NCI-H1048 (cell line): ENCODE data around the gene DDX20.
"Not testable (repeated sequence)": the region's sequence is repeated elsewhere in the genome, so short reads cannot be mapped to it uniquely, and the experiment has no call there.

Source experiments
- DNase-seq: peaks from one replicate; lab custom pipeline; 2025; lab: John Stamatoyannopoulos, UW

DDX20 gene

DNA sequence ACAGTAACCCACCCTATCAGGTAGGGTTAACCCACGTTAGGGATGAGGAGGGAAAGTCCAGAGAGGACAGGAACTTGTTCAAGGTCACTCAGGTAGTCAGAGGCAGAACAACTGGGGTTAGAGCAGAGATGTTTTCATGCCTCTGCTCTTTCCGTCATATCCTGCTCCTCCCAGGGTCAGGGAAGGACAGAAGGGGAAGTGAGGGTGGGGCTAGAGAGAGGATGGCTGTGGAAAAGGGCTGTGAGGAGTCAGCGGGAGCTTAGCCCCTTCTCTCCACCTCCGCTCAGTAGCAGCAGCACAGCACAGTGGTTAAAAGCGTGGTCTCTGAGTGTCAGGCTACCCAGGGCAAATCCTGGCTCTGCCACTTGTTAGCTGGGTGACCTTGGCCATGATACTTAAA lies 36.5 kb downstream of the DDX20 start:
- no peak for DNase-seq

DNA sequence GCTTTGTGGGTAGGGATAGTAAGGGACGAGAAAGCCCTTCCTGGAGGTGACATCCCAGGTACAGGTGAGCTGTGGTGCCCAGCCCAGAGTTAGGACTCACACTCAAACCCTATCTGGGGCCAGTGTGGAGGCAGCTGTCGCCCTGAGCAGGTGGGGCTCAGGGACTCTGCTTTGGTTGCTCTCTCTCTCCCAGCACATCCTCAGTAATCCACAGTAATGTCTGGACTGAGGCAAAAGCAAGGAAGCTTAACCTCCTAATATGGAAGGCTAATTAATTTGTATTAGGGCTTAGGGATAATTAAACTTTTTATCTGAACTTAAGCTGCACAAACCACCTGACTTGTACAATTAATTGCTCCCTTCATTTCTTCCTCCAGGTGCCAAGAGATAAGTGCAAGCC lies 38.2 kb downstream of the DDX20 start:
- no peak for DNase-seq

DNA sequence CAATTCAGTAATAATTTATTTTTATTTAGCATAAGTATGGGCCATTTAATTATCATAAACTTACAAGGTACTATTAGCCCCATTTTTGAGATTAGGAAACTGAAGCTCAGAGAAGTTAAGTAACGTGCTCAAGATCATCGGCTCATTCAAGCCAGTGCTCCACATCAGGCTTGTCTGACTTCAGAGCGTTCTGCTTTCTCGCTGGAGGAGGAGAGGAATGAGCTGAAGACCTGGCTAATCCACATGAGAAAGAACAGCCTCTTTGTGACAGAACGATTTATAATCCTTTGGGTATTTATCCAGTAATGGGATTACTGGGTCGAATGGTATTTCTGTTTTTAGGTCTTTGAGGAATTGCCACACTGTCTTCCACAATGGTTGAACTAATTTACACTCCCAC lies 39.7 kb downstream of the DDX20 start:
- no peak for DNase-seq

DNA sequence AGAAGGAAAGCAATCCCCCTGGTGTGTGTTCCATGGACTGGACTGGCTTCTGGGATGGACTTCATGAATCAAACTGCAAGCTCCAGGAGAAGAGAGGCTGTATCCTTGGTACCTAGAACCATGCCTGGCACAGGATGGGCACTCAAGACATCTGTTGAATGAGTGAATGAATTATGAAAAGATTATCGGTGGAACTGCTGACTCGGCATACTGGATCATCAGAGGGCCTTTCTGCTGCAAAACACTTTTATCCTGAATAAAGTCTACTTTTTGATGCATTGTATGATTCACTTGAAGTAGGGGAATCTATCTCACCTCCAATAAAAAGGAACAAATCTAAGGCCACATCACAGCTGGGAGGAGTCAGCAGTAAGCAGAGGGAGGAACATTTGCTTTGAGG lies 42.9 kb downstream of the DDX20 start:
- no peak for DNase-seq

GRCh38 chr1:111799722-111800121 lies 44.0 kb downstream of the DDX20 start:
- DNase-seq: not testable (repeated sequence)

DNA sequence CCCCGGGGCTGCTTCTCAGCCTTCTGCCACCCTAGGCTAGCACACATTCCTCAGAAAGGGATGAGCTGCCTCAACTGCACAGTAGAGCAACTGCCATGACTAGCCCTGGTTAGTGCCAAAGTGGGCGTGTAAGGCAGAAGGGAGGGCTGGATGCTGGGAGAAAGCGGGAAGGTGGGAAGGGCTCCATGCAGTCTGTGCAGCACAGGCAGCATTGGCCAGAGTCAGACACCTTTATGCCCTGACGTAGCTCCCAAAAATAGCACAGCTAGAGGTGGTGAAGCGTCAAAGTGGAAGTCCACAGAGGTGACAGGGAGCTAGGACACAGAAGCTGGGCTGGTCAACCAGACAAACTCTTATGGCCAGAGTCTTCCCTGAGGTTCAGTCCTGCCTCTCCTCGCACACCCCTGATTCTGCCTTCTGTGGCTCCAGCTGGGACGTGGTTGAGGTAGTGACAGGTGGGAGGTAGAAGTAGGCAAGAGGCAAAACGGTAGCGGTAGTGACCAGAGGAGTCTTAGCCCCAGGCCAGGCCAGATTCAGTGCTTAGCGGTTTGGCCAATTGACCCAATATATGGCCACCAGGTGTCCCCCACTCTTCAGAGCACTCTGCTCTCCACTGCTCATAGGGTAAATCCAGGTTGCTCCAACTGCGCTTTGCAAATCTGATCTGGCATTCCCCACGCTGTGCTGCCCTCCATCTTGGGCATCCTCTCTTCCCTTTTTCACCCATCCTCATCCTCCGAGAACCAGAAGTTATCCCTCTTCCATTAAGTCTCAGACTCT lies 45.6 kb downstream of the DDX20 start:
- DNase-seq: no peak

DNA sequence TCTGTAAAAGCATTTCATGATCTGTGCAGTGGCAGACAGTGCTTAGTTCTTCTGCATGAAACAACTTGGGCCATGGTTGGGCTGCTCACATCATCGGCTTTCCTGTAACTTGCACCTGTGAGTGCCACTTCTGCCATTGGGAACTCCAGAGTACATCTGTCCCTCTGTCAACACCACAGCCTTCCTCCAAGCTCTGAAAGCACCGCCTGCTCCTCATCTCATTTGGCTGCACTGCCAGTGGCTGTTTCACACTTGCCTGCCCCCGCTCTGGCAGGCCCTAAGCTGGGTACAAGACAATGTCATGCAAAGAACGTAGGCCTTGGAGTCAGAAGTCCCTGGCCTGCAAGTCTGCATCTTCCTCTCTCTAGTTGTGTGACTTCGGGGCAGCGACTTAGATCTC lies 46.4 kb downstream of the DDX20 start:
- no peak for DNase-seq

DNA sequence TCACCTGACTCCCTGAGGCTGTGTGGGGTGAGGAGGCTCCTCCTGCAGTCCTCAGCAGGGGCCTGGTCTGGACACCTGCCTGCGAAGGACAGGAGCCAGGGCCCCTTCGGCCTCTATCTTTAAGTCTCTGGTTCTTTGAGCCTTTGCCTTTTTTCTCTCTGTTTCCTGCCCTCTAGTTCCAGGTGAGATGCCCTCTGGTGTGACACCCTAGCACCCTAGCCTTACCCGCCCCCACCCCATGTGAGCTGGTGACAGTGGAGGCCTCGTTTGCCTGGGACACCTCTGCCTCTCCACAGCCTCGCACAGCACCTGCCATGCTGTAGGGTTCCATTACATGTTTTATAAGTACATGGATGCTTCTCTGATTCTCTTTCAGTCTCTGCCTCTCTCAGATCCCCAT lies 47.3 kb downstream of the DDX20 start:
- no peak for DNase-seq

DNA sequence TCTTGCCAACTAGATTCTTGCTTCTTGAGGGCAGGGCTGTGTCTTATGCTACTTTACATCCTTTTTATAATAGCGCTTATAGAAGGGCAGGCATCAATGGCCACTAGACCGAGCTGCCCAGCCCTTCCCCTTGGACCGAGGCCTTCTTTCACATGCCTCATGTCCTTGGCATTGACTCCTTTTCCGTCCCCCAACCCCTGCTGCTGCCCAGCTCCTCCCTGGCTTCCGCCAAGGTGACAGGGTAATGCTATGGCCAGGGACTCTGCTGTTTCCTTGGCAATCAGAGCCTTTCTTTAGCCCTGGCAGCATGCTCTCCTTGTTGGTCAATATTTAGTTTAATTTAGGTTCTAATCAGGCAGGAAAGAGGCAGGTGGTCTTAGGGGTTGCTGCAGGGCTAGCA lies 48.2 kb downstream of the DDX20 start:
- no peak for DNase-seq

- no peak for DNase-seq
Measured at GRCh38 chr1:111804776-111805175, 49.1 kb downstream of the DDX20 start.

- DNase-seq: no peak
Measured at GRCh38 chr1:111805251-111805650, 49.5 kb downstream of the DDX20 start.

DNA sequence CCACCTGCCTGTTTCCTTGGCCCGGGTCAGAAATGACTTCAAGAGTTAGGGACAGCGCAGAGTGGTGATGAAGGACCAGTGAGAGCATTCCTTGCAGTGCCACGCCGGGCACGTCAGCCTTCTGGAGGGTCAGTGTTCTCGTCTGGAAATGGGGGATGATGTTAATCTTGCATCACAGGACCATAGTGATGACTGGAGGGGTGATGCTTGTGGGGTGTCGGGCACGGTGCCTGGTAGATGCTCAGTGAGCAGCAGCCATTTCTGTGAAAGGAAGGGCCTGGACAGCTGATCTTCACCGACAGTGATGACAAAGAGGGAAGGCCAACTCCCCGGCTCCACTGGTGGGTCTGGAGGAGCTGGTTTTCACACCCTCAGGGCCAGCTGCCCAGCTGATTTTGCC lies 56.2 kb downstream of the DDX20 start:
- DNase-seq: no peak

GRCh38 chr1:111812306-111812705 lies 56.6 kb downstream of the DDX20 start:
- DNase-seq: no peak

DNA sequence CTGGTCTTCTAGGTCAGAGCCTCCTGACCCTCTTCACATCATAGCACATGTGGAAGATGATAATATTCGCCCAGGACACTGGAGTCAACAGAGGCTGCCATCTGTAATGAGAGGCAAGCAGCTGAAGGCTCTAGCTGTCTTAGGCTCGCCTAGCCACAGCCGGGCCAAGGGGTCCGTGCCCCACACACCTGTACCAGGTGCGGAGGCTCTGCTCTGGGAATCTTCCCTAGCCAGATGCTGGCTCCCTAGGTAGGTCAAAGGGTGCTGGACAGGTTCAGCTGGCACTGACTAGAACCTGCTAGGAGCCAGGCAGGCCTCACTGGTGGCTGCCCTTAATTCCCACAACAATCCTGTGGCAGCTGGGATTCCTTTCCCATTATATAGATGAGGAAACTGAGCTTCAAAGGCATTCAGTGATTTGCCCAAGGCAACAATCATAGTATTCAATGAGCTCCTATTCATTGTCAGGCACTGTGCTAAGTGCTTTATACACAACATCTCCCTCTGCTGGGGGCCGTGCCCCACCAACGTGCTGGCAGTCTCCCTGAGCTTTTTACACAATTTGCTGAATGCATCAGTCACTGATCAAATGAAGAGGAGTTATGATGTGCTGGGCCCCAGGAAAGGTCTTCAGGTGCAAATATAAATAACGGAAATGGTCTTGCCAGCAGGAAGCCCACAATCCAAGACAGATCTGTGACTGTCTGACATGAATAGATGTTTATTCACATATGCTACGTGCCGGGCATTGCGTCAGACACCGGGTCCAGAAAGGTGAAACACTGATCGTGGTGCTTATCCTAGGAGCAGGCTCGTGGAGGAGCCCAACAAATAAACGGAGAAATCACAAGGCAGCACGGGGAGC lies 58.0 kb downstream of the DDX20 start:
- no peak for DNase-seq

DNA sequence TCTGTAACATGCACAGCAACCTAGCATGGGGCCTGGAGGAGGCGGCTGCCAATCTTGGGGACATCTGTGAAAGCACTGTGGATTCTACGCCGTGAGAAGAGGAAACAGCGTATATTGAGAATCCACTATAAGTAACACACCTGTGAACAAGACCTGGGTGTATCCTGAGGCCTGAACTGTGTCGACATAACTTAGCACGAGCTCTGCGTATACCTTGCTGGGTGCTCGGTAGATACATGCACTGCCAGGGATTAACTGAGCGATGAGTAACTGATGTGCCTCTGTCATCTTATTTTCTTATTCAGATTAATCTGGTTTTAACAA lies 58.6 kb downstream of the DDX20 start:
- no peak for DNase-seq

- DNase-seq: no peak
Measured at GRCh38 chr1:111814642-111815041, 58.9 kb downstream of the DDX20 start.
